HuH-7.5 (cell line): Measurements from ENCODE around the gene FOXB2.
"Not testable (repeated sequence)": the region's sequence is repeated elsewhere in the genome, so short reads cannot be mapped to it uniquely, and the experiment has no call there.

Experiments
- DNase-seq: peaks from one replicate; pipeline ENCODE4 v3.0.0; 2011; ENCODE audit warnings: low spot score

FOXB2 gene

GRCh38 chr9:77016526-77017504 is 2.6 kb upstream of the FOXB2 start:
- no peak for DNase-seq

GRCh38 chr9:77017505-77017894 is 2.0 kb upstream of the FOXB2 start:
- no peak for DNase-seq

- DNase-seq = no peak
These were observed 1.1 kb upstream of the FOXB2 start for GRCh38 chr9:77018058-77018968.

- DNase-seq = no peak
These were observed 553 bp upstream of the FOXB2 start for GRCh38 chr9:77018969-77019235.

GRCh38 chr9:77019926-77020412 is 514 bp downstream of the FOXB2 start:
- DNase-seq = no peak

DNA sequence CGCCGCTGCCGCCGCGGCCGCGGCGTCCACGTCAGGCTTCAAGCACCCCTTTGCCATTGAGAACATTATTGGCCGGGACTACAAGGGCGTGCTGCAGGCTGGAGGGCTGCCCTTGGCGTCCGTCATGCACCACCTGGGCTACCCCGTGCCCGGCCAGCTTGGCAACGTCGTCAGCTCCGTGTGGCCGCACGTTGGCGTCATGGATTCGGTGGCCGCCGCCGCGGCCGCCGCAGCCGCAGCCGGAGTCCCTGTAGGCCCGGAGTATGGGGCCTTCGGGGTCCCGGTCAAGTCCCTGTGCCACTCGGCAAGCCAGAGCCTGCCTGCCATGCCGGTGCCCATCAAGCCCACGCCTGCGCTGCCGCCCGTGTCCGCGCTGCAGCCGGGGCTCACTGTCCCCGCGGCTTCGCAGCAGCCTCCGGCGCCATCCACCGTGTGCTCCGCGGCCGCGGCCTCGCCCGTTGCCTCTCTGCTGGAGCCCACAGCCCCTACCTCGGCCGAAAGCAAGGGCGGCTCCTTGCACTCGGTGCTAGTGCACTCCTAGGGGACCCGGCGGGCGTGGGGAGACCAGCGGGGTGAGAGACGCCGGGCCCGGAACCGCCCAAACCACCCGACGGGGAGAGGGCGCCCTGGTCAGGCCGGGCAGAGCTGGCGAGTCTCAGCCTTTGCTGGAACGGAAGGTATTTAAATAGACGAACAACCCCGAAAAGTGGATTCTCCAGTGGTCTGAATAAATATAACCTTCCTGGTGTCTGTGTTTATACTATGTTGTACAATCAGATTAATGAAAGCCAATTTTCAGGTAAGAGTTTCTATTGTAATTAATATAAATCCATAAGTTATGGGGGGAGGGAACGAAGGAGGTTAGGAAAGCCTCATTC is 1.2 kb downstream of the FOXB2 start:
- no peak for DNase-seq

- no peak for DNase-seq
These were observed 1.9 kb downstream of the FOXB2 start for GRCh38 chr9:77021291-77021894.

GRCh38 chr9:77021922-77022782 is 2.7 kb downstream of the FOXB2 start:
- DNase-seq = no peak

DNA sequence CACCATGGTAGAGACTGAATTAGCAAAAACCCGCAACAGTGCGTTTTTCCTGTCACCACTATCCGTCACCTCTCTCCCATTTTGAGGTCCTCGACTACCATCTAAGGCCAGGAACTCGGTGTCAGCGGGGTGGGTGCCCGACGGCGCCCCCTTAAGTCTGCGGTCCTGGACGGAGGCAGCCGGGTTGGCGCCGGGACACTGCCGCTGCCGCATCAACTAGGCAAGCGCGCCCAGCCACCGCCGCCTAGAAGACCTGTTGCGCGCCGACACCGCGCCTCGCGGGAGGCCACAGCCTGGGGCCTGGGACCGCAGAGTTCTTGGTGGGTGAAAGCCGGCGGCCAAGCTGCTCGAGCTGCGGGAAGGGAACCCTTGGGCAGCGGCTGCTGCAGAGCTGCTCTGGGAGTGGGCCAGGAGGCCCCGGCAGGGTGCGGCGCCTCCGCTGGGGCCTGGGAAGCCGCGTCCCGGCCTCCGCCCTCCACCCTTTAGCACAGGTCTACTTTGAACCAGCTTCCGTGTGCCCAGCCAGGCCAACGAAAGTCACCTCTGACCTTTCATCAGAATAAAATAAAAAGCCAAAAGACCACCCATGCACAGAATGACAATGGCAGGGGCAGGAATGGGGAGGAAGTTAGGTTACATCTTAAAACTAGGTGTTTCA is 3.5 kb downstream of the FOXB2 start:
- no peak for DNase-seq

DNA sequence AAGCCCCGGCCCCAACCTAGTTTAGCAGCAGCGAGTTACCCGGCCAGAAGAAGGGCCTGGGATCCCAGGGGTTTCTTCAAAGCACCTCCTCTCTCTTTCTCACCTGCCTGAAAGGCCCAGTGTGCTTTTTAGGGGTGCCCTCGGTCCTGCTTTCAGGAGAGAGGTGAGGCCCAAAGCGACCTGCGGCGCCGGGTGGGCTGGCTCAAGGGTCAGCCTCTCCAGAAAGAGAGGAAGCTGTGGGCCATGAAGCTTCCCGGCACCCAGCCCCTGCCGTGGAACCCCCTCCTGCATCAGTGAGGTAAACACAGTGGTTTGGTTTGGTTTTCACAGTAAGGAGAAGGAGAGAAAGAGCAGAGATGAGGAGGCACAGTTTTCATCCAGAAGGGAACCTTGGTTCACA is 4.3 kb downstream of the FOXB2 start:
- no peak for DNase-seq

DNA sequence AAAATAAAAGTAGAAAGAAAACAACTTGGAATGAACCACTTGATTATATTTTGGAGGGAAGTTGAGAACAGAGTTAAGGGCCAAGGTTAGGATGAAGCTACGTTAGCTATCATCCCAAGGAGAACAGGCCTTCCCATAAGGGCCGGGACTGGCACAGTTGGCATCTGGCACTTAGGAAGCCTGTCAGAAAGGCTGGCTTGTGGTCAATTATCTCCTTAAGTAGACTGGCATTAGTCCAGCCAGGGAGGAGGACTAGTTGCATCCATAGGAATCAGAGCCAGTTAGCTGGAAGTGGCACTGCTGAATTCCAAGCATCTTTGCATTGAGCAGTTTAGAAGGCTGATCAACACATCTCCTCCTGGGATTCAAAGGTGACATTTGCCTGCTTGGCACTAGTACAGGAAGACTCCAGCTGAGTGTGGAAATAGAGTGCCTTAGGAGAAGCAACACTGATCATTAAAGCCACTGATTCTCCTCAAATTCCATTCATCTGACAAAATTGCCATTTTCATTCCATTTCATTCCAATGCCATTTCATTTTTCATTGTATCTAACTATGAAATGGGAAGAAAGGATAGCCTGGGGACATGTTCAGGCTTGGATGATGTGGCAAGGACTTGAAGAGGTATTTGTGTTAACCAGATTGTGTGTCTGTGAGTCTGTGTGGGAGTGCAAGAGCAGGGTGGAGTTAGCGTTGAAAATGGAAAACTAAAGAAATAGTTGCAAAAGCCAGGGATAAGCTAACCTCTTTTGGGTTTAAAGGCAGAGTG is 5.5 kb downstream of the FOXB2 start:
- DNase-seq = no peak

GRCh38 chr9:77028478-77028877 is 9.0 kb downstream of the FOXB2 start:
- no peak for DNase-seq

DNA sequence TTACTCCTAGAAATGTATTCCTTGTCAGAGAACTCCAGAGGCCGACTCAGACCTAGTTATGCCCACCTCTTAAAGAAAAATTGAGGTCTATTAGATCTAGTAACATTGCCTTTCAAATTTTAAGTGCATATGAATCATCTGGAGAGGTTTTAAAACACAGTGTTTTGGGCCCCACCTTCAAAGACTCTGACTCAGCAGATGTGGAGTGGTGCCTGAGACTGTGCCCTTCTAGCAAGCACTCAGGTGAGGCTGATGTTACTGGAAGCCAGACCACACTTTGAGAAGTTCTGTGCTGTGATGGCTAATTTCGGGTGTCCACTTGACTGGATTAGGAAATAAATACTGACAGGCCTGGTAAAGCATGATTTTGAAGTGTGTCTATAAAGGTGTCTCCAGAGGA is 10.6 kb downstream of the FOXB2 start:
- DNase-seq = no peak

- DNase-seq = no peak
These were observed 19.0 kb downstream of the FOXB2 start for GRCh38 chr9:77038281-77039036.

- no peak for DNase-seq
These were observed 20.9 kb downstream of the FOXB2 start for GRCh38 chr9:77040340-77040739.

GRCh38 chr9:77043743-77044142 is 24.3 kb downstream of the FOXB2 start:
- DNase-seq = not testable (repeated sequence)

GRCh38 chr9:77060681-77061080 is 41.2 kb downstream of the FOXB2 start:
- DNase-seq = not testable (repeated sequence)

- DNase-seq = no peak
These were observed 44.3 kb downstream of the FOXB2 start for GRCh38 chr9:77063645-77064285.
